Cortex of kidney (tissue), 1 donor: ENCODE results near the gene VMP1.
"Not testable (repeated sequence)": the region's sequence is repeated elsewhere in the genome, so short reads cannot be mapped to it uniquely, and the experiment has no call there.

Experiments
- DNase-seq: peaks from one replicate; lab custom pipeline; 2025; lab: John Stamatoyannopoulos, UW

Gene VMP1

DNA sequence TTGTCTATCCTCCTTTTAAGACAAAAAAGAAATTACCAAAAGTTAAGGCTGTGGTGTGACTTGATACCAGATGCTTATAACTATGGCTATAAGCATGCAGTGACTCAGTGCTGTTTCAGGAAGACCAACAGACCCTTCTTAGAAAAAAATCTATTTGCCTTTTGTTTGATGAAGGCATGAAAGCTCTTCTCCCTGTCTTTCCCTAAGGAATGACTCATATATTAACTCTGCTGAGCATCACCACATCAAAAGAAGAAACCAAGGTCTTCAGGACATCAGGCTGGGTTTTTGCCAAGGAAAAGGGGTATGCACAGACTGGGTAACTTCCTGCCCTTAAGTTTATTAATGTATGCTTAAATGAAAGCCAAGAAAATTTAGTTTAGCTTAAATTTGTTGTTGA is 47.1 kb downstream of the VMP1 start:
- DNase-seq, result no peak

DNA sequence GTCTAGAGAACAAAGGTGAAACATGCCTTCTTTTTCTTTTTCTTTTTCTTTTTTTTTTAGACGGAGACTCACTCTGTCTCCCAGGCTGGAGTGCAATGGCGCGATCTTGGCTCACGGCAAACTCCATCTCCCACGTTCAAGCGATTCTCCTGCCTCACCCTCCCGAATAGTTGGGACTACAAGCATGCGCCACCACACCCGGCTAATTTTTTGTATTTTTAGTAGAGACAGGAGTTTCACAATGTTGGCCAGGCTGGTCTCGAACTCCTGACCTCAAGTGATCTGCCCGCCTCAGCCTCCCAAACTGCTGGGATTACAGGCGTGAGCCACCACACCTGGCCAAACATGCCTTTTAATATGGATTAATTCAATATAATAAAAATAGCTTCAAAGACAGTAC is 47.6 kb downstream of the VMP1 start:
- not testable (repeated sequence) for DNase-seq

DNA sequence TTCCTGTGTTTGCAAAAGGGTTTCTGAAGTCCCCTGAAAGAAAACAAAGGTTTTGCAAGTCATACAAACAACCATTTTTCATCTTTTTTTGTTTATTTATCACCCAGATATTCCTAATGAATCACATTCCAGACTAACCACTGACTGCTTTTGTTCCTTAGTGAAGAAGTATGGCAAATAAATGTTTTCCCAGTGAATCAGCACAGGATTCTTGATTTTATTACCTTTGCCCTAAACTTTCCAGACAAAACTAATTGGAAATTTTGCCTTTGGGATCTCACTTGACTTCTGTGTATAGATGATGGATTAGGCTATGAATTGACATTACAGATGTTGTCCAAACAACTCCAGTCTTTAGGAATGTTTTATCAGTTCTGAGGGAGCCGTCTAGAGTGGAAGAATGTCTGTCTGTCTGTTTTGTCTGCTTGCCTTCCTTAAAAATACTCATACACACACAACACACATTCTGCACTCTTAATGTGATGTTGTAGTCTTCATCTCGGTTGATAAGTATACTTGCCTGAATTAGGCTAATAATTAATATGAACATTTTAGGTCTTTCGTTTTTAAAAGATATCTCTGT is 48.9 kb downstream of the VMP1 start:
- no peak for DNase-seq

DNA sequence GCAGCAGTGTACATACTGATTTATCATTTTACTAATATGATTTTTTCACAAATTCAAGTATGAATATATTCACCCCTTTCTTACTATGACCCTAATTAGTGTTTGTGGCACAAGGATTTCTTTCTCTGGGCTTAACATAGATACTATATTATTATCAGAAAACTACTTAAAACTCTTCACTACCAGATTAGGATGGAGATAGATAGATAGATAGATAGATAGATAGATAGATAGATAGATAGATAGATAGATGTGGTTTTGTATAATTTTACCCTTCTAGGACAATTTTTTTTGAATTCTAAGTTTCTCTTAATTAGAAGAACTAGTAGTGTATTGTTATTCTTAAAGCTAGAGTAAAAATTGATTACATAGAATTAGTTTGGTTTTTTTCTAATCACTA is 49.6 kb downstream of the VMP1 start:
- DNase-seq, result no peak

DNA sequence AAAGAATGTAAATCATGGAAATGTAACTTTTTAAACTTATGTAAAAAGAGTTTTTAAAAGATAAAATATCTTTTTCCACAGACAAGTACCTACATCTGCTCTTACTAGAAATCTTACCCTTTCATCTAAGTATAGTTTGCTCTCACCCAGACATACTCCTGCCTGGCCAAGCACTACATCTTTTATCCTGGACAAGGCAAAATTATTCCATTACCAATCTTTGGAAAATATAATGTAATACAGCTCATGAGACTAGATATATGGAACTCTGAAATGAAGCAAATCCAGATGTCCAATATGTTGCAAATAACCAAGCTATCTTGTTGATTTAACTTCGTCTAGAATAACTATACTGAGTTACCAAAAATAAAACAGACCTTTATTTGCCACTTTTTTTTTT is 50.0 kb downstream of the VMP1 start:
- DNase-seq, result no peak

DNA sequence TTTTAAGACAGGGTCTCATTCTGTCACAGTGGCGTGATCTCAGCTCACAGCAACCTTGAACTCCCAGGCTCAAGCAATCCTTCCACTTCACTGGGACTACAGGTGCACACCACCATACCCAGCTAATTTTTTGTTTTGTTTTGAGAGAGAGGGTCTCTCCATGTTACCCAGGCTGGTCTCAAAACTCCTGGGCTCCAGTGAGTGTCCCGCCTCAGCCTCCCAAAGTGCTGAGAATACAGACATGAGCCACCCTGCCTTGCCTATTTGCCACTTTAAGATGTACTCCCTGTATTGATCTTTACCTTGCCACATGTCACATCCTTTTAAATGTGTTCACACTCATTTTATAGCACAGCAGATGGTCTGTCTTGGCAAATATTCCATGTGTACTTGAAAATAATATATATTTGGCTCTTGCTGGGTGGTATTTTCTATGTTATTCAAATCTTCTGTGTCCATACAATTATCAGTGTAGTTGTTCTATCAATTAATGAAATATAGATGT is 50.5 kb downstream of the VMP1 start:
- DNase-seq, result no peak

DNA sequence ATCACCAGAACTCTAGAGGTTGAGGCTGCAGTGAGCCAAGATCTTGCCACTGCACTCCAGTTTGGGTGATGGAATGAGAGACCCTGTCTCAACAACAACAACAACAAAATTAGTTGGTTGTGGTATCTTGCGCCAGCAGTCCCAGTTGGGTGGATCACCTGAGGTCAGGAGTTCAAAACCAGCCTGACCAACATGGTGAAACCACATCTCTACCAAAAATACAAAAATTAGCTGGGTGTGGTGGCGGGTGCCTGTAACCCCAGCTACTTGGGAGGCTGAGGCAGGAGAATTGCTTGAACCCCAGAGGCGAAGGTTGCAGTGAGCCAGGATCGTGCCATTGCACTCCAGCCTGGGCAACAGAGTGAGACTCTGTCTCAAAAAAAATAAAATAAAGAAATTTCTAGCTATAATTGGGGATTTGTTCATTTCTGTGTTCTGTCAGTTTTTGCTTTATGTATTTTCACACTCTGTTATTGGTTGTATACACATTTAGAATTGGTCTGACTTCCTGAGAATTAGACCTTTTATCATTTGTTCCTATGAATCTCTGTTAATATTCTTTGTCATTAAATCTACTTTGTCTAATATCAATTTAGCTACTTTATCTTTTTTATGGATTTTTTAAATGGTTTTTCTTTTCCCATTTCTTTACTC is 51.7 kb downstream of the VMP1 start:
- not testable (repeated sequence) for DNase-seq

DNA sequence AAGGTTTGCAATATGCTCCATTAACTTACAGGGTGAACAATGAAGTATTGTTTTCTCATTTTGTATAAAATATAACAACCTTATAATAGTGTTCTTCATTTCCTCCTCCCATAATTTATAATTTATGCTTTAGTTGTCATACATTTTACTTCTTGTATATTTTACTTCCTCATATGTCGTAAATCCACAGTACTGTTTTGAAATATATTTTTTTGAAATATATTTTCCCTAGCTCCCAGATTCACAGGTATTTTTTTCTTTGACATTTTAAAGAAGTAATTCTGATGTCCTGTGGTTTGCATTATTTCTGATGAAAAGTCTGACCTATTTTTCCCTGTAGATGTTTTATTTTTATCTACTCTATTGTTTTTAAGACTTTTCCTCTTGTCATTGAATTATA is 52.7 kb downstream of the VMP1 start:
- DNase-seq, result no peak

DNA sequence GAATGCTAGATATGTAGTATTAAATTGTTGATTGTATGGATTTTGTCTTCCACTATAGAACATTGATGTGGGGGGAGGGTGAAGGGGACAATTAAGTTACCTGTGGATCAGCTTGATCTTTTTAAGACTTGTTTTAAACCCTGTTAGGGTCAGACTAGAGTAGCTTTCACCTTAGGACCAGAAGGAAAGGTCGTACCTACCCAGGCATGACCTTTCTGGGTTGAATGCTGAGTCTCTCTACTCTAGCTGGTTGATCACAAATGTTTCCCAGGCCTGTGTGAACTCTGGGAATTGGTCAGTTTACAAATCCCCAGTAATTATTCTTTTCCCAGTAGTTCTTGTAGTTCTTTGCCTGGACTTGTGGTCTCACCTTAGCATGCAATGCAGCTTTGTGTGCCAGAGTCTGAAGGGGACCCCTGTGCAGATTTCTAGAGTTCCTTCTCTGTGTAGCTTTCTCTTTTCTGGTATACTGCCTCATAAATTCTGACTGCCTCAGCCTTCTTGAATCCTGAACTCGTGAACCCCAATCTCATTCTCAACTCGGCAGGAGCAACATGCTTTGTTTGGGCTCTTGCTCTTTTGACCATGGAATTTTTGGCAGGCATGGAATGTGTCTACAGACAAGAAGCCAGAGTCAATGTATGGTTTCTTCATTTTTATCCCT is 54.1 kb downstream of the VMP1 start:
- DNase-seq, result no peak

DNA sequence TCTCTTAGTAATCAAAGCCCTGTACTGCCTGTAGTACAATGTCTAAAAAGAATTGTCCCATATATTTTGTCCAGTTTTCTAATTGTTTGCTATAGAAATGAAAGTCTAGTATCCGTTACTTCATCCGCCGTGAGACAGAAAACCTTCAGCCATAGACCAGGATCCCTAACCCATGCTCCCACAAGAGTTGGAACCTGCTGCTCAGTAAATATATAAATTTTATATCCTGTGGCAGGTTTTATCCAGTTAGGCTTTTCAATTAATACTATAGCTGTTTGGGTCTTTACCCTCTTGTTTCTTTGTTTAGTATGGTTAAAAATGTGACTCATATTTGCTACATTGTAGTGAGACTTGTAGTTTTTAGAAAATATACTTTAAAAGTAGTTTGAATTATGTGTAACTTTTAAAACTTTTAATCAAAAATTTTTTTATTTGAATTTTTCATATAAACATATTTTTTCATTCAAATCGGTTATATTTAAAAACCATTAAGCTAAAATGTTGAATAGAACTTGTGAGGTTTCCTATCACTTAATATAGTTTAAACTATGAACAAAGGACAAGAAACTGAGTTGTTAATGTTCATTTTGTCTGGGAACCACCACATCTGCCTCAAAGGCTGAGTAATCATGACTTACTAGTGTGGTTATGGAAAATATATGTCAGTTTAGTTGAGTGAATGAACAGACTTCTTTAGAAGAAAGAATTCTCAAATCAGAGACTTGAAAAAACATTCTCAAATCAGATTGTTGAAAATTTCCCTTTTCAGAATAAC is 54.8 kb downstream of the VMP1 start:
- no peak for DNase-seq

DNA sequence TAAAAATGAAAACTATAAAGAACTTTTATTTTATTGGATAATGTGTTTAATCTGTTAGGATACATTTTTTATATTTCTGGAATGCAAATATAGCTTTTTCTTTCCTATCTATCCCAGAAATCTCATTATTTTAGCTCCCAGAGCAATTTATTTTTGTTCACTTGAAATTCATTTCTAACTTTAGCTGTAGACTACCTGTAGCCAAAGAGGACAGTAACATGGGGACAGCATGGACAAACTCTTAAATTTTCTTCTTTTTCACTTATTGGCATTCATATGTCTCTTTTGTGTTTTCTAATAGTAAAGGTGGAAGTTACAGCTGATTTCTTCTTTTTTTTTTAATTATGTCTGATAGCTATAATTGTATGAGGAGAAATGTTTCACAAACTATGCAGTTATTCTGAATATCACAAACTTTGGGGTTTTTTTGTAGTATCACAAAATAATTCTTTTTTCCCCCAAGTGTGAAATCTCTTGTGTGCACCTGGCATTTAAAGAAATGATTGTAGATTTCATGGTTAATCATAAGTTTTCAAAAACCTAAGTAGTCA is 55.4 kb downstream of the VMP1 start:
- no peak for DNase-seq

DNA sequence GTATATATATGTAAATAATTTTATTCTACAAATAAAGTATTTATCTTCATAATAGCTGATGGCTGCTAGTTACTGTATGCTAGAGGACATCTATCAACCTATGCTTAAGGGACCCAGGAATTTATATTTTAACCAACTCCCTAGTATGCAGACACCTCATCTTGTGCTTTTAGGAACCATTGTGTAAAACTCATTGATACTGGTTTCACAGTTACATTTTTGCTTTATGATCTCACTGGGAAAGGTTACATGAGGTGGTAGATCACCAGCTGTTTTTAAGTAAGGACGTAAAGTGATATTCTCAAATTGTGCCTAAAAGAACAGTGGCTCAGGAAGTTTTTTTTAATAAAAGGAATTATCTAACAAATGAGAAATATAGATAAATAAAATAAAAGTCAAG is 56.4 kb downstream of the VMP1 start:
- no peak for DNase-seq

DNA sequence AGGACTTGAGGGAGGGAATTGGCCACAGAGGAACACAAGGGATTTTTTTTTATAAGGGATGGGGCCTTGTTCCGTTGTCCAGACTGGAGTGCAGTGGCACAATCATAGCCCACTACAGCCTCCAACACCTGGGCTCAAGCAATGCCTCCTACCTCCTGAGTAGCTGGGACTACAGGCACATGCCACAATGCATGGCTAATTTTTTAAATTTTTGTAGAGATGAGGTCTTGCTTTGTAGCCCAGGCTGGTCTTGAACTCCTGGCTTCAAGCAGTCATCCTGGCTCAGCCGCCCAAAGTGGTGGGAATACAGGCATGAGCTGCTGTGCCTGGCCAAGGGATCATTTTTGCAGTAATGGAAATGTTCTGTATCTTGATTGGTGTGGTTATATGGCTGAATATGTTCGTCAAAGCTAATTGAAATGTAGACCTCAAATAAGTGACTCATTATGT is 56.9 kb downstream of the VMP1 start:
- DNase-seq, result no peak

DNA sequence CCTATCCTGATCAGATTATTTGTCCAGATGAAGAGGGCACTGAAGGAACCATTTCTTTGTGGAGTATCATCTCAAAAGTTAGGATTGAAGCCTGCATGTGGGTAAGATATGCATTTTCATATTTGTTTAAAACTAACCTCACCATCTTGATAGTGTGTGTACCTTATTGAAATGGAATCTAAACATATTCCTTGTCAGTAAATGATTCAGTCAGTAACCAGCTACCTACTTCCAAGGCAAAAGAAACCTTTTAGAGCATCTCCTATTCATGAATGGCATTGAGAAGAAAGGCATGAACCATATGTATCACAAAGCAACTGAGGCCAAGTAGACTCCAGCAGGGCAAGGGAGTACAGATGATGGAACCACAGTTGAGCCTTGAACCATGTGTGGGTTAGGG is 57.6 kb downstream of the VMP1 start:
- no peak for DNase-seq

DNA sequence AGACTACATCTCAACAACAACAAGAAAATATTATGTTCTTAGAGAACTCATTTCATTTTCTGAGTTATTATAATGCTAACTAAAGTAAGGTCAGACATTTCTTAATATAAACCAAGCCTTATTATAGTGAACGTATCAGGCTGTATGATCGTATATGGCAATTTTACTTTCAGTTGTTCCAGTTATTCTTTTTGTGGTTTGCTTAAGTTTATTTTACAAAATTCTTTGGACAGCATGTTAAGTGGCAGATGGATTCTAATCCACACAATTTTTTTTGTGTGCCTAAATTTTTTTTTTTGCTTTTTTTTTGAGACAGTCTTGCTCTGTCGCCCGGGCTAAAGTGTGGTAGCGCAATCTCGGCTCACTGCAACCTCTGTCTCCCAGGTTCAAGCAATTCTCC is 59.0 kb downstream of the VMP1 start:
- no peak for DNase-seq

DNA sequence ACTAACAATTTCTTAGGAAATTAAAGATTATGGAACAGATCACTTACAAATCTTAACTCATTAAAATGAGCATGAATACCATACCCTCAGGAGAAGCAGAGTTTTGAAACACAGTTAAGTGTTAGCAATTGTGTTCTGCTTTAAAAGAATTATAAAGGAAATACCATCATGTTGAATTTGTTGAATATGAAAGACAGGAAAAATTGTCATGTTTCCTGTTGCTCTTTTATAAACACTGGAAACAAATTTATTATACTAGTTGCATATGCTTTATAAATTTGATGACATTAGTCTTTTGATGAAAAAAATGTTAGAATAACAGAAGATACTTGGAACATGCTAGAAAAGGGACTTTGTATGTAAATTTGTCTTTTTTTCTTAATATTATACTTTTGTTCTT is 59.7 kb downstream of the VMP1 start:
- DNase-seq, result no peak

DNA sequence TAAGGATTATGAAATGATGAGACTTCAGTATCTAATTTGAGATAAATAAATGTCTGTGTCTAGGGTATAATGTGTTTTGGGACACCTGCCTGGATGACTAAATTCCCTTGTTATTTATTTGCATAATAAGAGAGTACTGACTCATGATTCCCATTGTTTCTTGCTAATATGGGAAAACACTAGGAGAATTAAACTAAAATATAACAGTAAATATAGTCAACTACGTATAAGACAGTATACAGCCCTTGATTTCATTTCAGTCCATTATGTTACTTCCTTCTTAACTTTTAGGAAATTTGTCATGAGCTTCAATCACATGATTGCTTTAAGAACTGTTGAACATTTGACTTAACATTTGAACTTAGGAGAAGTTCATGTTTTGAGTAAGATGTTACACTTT is 62.4 kb downstream of the VMP1 start:
- DNase-seq, result no peak

DNA sequence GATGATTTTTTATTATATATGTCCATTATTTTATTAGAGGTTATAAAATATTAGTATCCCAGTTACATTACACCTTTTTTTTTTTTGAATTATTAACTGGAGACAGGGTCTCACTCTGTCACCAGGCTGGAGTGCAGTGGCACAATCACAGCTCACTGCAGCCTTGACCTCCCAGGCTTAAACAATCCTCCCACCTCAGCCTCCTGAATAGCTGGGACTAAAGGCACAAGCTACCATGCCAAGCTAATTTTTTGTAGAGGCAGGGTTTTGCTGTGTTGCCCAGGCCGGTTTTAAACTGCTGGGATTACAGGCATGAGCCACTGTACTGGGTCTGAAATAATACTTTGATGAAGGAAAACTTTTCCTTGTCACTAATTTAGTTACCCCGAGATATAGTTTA is 63.6 kb downstream of the VMP1 start:
- DNase-seq, result no peak

DNA sequence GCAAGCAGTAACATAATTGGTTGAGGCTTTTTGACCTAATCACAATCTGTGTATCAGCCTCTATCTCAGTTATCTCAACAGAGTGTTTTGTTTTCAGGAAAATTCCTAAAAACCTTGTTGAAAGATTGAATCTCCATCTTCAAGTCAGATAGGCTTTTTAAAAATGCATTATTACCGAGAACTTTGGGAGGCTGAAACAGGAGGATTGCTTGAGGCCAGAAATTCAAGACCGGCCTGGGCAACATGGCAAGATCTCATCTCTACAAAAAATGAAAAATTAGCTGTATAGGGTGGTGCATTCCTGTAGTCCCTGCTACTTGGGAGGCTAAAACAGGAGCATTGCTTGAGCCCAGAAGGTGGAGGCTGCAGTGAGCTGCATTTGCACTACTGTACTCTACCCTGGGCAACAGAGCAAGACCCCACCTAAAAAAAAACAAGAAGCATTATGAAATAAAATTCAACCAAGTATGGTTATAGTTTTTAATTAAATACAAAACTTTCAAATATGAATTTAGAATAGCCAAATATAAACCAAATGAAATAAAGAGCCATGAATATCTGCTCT is 68.4 kb downstream of the VMP1 start:
- DNase-seq, result no peak

DNA sequence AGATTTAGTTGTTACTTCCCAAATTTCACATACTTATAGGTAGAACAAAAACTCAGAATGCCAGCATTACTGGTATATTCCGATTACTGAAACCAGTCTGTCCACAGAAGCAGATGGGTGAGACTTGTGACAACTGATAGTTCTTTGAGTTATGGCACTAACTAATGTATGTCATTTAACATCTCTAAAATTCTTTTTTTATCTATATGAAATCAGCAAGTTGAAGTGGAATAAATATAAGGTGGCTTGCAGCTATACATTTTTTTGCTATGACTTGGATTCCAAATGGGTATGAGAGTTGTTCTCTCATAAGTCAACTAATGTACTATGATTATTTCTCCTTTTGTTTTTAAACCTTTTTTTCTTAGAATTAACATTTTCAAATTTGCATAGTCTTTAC is 69.1 kb downstream of the VMP1 start:
- DNase-seq, result no peak

DNA sequence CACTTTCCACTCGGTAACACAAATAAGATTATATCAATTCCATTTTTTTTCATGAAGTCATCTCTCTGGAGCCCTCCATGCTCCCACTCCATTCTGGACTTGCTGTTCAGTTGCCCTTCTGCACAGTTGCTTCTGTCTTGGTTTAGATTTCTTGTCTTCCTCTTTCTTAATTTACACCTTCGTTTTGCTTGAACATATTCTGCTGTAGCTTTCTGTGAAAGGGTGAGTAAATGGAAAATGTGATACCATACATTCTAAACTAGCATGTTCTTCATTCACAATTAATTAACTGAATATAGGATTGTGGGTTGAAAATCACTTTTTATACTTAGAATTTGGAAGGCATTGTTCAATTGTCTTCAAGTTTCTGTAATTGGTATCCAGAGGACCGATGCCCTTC is 69.6 kb downstream of the VMP1 start:
- DNase-seq, result no peak

DNA sequence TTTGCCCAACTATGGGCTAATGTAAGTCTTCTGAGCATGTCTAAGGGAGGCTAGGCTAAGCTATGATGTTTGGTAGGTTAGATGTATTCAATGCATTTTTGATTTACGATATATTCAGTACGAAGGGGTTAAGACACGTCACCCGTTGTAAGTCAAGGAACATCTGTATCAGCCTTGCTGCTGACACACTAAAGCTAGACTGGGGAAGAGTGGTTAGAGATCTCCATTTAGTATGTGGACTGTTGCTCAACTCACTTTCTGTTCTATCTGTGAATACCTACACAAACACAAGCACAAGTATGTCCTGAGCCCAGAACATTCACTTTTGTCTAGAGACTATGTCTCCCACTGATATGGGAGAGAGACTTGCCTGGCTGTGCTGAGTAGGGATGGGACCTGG is 71.5 kb downstream of the VMP1 start:
- no peak for DNase-seq
